ENCODE data around the gene LRMDA.

Gene LRMDA

DNA sequence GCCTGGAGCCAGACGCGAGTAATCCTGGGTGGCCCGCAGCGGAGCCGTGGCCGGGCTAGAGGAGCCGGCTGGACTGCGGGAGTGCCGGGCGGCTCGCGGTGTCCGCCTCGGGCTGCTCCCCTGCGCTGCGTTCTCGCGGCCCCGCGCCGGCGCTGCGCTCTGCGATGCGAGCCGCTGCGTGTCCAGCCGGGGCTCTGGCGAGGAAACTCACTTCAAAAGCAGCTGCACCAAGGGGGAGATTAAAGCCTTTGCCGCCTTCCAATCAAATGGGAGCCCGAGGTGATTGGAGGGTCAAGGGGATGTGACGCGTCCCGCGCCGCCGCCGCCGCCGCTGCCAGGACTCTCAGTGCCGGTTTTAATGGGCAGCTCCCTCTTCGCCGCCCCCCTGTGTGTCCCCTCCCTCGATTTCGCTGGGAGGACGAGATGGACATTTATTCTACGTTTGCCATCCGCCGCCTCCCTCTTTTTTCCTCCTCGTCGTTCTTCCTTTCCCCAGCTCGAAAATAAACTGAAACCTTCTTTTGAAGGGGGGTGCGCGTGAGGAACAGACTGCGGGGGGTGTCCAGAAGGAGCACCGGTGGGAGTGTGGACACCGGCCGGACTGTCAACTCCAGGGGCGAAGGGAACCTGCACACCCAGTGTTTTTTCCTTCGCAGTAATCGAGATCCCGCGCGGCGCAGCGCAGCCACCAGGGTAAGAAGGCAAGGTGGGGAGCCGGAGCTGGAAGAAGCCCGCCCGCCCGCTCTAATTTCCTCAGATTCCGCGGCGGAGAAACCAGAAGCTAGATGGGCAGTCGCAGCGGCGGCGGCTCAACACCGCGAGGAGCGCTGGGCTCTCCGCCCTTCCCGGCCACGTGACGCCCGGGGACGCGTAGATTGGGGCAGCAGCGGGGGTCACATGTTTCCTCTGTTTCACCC, 29.6 kb upstream of the LRMDA start, which contains the start of gene ZNF503:
Gene ZNF503, minus strand, starts transcription at position 196 of the 917 bp plus-strand sequence. CDS start 345 bp downstream, outside the sequence.
- in situ Hi-C loops (cut with MboI; ENCODE audit: low sequenced_read_pairs) = no loop called here

DNA sequence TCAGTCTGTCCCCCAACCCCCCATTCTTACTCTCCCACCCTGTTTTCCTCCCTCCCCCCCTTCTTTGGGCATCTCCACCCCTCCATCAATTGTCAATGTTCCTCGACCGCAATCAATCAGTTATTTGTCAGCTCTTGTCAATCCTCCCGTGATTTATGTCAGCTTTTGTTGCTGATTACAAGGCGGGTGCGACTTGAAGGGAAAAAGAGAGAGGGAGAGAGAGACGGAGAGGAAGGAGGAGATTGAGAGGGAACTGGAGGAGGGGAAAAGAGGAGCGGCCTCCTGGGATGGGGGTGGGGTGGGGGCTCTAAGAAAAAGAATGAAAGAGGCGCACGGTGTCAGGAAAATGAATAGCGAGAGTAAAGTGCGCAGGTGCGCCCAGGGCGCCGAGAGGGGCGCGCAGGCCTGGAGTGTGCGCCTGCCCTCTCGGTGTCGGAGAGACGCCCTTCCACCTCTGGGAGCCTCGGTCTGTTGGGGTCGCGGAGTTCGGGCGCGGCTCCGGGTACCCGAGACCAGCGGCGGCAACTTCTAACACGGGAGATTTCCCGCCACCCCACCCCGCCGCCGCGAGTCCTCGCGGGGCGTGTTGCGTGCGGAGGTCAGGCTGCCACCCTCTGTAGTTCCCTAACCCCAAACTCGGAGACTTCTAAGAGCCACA, 28.8 kb upstream of the LRMDA start:
- in situ Hi-C loops (cut with MboI; ENCODE audit: low sequenced_read_pairs) = no loop called here

DNA sequence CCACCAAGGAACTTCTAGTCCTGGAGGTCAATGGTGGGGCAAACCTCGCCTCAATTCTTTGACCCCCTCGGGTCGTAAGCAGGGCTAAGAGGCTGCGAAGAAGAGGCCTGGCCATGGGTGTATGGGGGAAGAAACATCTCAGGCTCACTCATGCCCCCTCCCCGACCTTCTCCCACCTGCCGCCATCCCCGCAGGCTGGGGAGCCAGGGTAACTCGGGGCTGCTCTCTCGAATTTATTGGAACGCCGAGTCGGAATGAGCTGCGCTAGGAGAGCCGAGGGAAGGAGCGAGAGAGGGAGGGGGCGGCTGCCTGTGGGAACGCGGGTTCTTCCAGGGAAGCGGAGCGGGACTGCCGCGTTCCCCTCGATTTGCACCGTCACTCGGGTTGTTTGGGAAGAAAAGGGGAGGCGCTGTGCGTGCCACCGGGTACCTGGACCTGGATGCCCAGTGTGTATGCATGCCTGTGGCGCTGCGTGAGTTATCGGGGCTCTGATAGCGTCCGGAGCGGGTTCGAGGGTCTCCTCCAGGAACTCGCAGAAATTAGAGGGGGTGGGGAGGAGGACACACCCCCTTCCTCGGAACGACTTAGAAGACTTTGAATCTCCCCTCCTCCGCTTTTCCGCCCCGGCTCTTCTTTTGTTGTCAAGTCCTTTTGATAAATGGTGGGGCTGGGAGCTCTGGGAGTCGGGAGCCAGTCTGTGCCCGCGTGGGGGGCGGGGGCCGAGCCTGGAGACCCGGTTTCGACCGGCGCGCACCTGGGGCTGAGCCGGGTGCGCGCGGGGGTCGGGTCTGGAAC, 28.1 kb upstream of the LRMDA start:
- in situ Hi-C loops (cut with MboI; ENCODE audit: low sequenced_read_pairs) = no loop called here

DNA sequence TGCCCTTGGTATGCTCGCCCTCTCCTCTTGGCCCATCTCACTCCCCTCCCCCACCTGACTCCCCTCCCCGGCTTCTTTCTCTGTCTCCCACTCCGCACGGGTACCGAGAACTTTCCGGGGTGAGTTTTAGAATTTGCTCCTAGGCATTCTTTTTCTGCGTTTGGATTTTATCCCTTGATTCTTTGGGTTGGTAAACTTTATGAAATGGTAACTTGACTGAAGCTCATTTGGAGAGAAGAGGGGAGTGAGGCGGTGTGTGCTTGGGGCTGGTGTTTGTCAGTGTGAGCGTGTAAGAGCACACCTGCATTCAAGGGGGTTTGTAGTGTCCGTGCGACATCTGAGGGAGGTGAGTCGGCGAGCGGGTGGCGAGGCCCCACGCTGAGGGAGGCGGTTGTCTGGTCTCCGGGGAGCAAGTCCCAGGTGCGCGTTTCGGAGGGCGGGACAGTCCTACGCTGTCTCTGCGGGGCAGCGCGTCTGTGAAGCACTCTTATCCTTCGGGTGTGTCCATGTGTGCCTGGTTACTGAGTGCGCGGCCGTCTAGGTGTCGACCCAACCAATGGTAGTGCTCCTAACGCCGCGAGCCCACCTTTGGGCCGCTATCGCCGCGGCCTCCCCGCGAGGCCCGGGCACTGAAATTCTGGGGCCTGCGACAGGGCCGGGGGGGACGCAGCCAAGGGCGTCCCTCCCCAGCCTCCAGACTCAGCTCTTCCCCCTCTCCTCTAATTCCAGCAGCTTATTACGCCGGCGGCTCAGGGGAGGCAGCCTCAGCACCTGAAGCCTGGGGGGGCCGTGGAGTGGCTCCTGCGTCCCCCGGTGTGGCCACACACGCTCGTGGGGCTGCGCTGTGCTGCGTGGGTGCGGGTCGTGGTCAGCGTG, 27.2 kb upstream of the LRMDA start:
- in situ Hi-C loops (cut with MboI; ENCODE audit: low sequenced_read_pairs) = no loop called here

DNA sequence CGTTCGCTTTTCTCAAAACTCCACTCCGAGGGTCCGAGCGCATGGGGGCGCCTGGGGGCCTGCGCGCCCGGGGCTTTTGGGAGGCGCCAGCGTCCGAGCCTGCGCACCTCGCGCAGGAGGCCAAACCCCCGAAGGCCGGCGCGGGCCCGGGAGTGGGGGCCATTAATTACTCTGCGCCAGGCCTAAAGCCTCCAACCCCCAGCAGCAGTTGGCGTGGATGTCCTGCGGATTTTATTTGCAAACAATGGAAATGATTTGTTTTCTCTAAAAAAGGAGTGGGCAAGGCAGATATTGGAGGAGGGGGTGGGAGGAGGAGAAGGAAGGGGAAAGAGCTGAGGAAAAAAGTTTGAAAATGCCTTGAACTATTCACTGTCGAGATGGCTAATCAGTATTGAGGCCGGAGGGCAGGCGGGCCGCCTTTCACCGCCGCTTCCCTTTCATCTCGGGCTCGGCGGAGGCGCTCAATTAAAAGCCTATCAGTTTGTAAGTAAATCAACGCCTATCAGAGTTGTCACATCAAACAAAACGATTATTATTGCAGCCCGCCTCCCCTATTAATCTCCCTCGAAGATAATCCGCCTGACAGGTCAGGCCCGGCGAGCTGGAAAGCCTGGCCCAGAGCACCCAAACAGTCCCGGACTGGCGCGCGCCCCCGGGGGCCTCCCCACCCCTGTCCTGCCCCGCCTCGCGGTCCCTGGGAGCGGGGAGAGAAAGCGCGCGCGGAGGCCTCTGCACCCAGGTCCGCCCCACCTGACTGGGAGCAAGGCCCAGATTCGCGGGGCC, 26.4 kb upstream of the LRMDA start:
- in situ Hi-C loops (cut with MboI; ENCODE audit: low sequenced_read_pairs) = no loop called here

DNA sequence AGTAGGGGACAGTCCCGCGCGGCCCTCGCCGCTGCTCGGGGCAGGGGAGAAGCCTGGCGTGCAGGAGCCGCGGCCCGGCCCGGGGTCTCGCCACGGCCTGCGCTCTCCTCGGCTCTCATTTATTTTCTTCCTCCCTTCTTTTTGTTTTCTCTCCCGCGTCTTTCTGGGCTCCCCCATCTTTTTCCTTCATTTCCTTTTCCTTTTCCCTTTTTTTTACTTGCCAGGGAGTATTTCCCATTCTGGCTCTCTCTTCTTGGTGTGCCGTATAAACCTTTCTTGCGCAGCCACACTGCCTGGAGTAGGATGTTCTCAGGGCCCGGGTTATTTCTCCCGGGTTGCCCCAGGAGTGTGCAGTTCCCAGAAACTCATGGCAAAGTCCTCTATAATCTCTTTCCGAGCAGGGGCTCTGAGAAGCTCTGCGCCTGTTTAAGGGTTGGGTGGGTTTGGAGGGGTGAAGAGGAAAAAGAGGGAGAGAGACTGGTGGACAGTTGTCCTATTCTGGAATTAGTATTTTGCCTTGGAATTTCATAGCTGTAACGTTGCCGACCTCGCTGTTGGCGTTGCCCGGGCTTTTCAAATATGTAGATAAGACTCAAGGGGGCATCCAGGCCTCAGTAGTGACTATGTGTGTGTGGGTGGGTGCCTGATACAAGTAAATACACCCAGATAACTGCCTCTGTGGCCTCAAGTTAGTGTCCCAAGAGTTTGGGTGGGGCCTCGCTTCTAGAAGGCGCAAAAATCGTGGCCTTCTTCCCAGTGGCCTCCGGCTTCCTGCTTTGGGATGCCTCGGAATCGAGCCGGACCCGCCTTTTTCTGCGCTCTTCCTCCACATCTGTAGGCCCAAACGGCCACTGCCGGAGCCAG, 25.6 kb upstream of the LRMDA start:
- in situ Hi-C loops (cut with MboI; ENCODE audit: low sequenced_read_pairs) = no loop called here

DNA sequence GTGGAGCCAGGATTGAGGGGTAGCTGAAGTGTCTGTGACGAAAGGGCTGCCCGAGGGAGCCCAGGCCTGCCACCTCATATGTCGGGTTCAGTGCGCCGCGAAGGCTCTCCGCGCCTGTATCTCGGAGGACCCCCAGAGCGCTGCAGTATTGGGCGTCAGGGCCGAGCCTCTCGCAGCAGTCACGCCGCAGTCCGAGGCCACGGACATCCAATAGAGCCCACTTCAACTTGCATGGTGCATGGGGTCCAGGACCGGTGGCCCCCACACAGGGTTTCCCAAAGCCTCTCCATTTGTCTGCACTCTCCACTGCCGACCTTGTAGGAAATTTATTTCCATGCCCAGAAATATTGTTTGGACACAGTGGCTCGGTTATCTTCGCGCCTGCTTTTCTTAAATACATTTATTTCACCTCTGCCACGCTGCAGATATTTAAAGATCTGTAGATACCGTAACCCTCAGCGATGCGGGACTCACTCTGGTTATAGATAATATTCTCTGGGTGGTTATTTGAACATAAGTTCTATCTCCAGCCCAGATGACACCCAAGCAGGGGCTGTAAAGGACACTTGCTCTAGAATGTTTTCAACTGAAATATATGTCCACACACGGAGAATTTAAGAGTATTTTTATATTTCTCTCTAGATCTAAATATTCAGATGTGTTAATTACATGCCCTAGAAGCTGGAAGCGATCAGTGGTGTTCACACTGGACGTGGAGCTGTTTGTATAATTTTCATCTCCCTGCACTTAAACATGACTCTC, 24.8 kb upstream of the LRMDA start:
- in situ Hi-C loops (cut with MboI; ENCODE audit: low sequenced_read_pairs) = no loop called here

DNA sequence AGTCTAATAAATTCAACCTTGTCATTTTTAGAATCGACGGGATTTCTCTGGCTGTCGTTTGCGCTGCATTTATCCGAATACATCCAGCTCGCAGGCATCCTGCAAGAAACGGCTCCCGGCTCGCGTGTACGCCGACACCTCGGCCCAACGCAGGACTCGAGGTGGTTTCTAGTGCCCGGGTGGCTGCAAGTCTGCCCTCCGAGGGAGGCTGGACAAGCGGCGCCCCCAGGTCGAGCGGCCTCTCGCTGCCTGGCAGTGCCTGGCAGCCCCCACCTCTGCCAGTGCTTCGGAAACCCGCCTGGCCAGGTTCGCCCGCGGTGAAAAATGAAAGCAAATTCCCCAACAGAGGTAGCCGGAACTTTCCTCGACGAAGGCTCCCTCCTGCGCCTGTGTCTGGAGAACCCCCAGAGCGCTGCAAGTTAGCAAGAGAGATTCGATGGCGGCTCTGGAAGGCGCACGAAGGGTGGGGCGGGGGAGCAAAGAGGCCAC, 24.2 kb upstream of the LRMDA start:
- in situ Hi-C loops (cut with MboI; ENCODE audit: low sequenced_read_pairs) = no loop called here

DNA sequence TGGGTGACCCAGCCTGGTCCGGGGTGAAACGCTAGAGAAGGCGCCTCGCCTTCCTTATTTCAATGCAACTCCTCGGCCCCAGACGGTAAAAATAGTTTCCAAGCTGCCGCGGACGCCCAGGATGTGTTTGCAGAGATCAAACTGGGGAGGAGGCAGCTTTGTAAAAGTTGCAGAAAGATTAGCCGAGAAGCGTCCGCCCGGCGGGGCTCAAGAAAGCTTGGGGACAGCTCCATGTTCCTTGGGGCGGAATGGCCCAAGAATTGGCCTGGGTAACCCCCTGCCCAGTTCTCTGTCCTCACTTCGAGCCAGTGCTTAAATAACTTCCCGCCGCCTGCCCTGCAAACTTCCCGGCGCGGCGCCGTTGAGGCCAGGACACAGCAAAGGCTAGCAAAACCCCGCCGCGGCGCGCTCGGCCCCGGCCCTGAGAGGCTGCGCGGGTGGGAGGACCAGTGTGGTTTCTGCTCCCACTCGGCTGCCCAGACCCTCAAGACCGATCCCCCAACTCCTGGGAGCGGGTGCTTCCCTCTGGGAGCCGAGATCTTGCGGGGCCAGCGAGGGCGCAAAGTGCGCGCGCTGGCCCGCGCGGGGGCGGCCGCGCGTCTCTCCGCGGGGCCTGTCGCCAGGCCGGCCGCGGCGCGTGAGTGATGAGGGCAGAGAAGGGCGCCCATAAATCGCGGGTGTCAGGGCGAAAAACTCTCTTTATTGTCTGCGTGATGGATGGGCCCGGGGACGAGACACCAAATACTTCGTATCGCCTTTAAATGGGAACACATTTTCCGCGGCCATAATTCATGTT, 23.5 kb upstream of the LRMDA start:
- in situ Hi-C loops (cut with MboI; ENCODE audit: low sequenced_read_pairs) = no loop called here

DNA sequence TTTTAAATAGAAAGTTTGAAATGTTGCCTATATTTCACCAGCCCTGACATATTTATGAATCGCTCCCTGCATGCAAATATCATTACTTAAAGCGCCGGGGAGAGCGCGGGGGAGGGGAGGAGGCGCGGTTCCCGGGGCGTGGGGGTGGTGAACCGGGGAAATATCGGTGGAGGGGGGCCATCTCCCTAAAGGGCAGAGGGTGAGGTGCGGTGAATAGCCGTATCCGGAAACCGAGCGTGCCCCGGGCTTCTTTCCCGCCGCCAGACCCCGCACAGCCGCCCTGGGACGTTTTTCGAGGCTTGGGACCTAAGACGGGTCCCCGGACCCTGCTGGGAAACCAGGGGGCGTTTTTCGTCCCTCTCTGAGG, 22.9 kb upstream of the LRMDA start:
- in situ Hi-C loops (cut with MboI; ENCODE audit: low sequenced_read_pairs) = no loop called here

DNA sequence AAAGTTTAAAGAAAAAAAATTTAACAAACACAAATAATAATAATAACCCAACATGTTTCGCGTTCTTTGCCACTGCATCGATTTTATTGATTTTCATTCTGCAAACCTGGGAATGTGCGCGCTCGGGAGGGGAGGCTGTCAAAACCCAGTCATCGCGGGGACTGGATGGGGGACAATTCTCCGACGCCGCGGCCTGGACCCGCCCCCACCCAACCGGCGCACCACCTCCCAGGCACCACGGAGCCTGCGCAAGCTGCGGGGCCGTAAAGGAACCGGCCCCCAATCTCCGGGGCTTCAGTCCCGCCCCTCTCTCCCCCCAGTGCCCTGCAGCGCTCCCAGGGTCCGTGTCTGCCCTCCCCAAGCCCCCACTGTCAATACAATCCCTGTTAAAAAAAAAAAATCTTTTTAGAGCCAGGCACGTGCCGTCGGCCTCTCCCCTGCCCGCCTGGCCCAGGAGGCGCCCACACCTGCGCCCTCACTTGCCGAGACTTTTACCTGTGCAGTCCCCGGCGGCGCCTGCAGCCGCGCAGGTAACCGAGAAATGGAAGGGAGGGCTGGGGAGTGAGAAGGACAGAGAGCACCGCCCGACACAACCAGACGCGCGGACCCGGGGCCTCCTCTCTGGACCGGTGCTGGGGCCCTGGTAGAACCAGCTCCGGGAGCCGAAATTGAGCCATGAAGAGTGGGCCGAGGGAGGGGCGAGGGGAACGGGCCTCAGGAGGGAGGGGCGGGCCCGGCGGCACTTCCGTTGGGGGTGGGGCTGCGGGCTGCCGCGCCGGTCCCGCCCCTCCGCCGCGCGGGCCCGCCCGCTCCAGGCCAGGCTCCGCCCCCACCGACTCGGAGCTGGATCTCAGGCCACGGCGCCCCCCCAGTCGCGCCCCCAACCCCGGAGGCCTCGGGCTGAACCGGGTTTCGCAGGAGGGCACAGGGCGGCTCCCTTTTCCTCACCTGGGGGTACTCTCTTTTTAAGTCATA, 22.2 kb upstream of the LRMDA start:
- in situ Hi-C loops (cut with MboI; ENCODE audit: low sequenced_read_pairs) = no loop called here

DNA sequence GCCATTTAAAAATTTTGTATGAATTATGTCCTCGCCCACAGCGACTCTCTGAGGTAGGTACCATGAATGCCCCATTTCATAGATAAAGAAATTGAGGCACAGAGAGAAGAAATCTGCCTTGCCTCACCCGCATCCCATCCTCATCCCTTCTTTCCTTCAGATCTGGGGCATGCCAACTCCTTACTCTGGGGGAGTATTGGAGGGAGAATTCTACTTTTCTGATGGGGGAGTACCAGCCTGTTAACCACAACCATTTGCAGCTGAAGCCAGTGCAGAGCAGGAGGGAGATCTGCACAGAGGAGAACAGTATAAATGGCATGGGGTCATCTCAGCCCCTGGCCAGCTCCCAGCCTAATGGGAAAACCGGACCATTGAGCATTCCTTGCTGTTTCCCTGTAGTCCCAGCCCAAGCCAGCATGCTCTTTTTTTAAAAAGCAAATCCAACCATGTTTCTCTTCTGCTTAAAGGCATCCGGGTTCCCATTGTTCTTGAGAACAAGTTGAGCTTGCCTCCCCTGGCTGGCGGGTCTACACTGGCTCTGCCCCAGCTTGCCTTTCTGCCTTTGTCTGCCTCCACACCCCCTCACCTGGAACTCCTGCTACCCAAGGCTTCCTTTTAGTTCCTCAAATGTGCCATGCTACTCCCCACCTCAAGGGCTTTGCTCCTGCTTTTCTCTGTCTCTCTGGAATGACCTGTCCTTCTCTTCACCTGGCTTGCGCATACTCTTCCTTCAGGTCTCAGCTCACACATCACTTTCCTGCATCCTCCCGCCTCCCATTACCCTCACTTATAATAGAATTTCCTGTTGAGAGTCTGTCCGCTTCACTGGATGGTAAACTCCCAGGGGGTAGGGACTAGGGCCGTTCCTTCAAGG, 21.1 kb upstream of the LRMDA start:
- in situ Hi-C loops (cut with MboI; ENCODE audit: low sequenced_read_pairs) = no loop called here

DNA sequence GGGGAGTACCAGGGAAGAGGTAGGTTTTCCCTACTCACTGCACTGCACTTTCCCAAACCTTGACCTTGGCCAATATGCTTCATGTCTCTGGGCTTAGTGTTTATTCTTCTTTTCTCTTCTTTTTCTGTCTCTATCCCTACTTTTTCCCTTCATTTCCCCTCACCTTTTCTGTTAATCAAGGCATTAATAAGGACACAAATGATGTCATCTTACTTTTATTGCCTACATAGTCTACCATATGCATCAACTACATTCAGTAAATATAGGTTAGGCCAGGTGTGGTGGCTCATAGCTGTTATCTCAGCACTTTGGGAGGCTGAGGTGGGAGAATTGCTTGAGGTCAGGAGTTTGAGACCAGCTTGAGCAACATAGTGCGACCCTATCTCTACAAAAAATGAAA, 16.9 kb upstream of the LRMDA start:
- in situ Hi-C loops (cut with MboI; ENCODE audit: low sequenced_read_pairs) = no loop called here

DNA sequence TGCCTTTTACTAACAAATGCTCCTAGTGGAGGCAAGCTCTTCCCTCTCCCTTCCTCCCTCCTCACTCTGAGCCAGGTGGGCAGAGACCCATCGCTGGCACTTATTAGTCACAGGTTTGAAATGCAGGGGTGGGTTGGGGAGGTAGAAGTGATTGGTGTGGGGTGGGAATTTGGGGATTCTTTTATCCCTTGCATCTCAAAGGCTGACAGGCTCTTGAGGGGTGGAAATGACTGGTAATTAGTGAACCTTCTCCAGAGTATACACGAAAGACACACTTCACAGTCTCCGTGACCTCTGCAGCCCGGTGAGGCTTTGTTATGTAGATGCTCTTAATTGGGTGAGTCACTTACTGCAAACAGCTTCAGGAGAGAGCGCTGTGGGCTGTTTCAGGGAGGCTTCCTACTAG, 13.9 kb upstream of the LRMDA start:
- in situ Hi-C loops (cut with MboI; ENCODE audit: low sequenced_read_pairs) = no loop called here

DNA sequence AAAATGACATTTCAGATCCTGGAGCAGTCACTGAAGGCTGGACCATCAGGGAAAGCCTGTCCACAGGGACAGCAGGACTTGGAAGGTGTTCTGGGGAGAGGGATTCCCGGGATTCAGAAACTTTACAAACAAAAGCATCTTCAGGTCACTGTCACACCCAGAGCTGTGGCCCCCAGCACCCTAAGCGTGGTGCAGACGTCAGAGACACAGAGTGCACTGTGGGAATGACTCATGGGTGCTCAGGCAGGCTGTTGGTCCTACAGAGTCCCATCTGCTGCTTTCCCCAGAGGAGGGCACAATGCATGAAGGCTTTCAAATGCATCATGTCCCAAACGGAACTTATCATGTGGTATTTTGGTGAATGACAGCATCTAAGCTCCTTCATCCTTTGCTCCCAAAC, 13.1 kb upstream of the LRMDA start:
- in situ Hi-C loops (cut with MboI; ENCODE audit: low sequenced_read_pairs) = no loop called here

Measured in hTERT RPE-1 (cell line).